A673 (cell line): ENCODE measurements around the gene BOLA2B.
"Not testable (repeated sequence)": the region's sequence is repeated elsewhere in the genome, so short reads cannot be mapped to it uniquely, and the experiment has no call there.

Source experiments
- EZH2 ChIP-seq: fragments of 200-600 bp; sonication (generic); IDR thresholded peaks from 2 replicates; pipeline ENCODE4 v1.6.1; 2017; ENCODE audit warnings: borderline replicate concordance, low read depth, mild to moderate bottlenecking, mixed read lengths, antibody characterized with exemption, low read length; ENCODE audit not compliant: poor library complexity, severe bottlenecking
- TF ChIP-seq, protein P1 (sequence below): fragments of 300-800, 200-600 bp; sonication (generic); conservative IDR thresholded peaks from 2 replicates; pipeline ENCODE4 v1.5.1; 2017; ENCODE audit warnings: low read depth, mild to moderate bottlenecking, antibody characterized with exemption, low read length, moderate library complexity, mixed read lengths

GRCh38 chr16:30193098-30193497 lies 368 bp downstream of the BOLA2B start:
- TF ChIP-seq, protein P1, sequence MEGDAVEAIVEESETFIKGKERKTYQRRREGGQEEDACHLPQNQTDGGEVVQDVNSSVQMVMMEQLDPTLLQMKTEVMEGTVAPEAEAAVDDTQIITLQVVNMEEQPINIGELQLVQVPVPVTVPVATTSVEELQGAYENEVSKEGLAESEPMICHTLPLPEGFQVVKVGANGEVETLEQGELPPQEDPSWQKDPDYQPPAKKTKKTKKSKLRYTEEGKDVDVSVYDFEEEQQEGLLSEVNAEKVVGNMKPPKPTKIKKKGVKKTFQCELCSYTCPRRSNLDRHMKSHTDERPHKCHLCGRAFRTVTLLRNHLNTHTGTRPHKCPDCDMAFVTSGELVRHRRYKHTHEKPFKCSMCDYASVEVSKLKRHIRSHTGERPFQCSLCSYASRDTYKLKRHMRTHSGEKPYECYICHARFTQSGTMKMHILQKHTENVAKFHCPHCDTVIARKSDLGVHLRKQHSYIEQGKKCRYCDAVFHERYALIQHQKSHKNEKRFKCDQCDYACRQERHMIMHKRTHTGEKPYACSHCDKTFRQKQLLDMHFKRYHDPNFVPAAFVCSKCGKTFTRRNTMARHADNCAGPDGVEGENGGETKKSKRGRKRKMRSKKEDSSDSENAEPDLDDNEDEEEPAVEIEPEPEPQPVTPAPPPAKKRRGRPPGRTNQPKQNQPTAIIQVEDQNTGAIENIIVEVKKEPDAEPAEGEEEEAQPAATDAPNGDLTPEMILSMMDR, result not testable (repeated sequence)
- not testable (repeated sequence) for TF ChIP-seq EZH2
